Muscle layer of colon (tissue), 2 donors: ENCODE data around the gene DNAI7.

Experiments
- H3K27ac ChIP-seq: one replicate; pipeline ENCODE4 v1.7.0; 2013; ENCODE audit warnings: low read depth, mild to moderate bottlenecking, low read length, moderate library complexity
- H3K27me3 ChIP-seq, 2 donors: one replicate each; pipeline ENCODE4 v1.7.0; 2013; ENCODE audit warnings: low read length in 2 of 2, mild to moderate bottlenecking in 2 of 2; ENCODE audit not compliant: insufficient read depth in 2 of 2, control insufficient read depth in 1 of 2
- H3K36me3 ChIP-seq: one replicate; pipeline ENCODE4 v1.7.0; 2013; ENCODE audit warnings: mild to moderate bottlenecking, low read length; ENCODE audit not compliant: insufficient read depth
- H3K4me1 ChIP-seq: one replicate; pipeline ENCODE4 v1.7.0; 2013; ENCODE audit warnings: mild to moderate bottlenecking, low read length; ENCODE audit not compliant: insufficient read depth
- H3K4me3 ChIP-seq, 2 donors: one replicate each; pipeline ENCODE4 v1.7.0; 2013; ENCODE audit warnings: low read length in 2 of 2, low read depth in 1 of 2, mild to moderate bottlenecking in 1 of 2, moderate library complexity in 1 of 2
- H3K9ac ChIP-seq: one replicate; pipeline ENCODE4 v1.7.0; 2013; ENCODE audit warnings: low read length
- H3K9me3 ChIP-seq: one replicate; pipeline ENCODE4 v1.7.0; 2013; ENCODE audit warnings: mild to moderate bottlenecking, low read length
- donor health status: abdominal sarcoma.
- donor health status: Adenocarcinoma of cecum.

The DNAI7 gene

GRCh38 chr12:25089738-25090137, 105.2 kb downstream of the DNAI7 start:
- no peaks in the 10 kb centered on the region for H3K27me3 ChIP-seq

GRCh38 chr12:25087596-25087995, 107.4 kb downstream of the DNAI7 start:
- no peak overlapping the region for H3K27ac ChIP-seq
- H3K27me3 ChIP-seq, result no peaks in the 10 kb centered on the region
- H3K4me3 ChIP-seq, result no peak overlapping the region
- H3K9me3 ChIP-seq, result no peaks in the 10 kb centered on the region
- no peaks in the 10 kb centered on the region for H3K36me3 ChIP-seq
- no peaks in the 10 kb centered on the region for H3K4me1 ChIP-seq
- H3K9ac ChIP-seq, result no peak overlapping the region

More at GRCh38 chr12:25089738-25090137, 105.2 kb downstream of the DNAI7 start:
- Histone ChIP-seq H3K4me1 (no peaks in the 10 kb centered on the region), H3K4me3 (no peak overlapping the region), H3K27ac (no peak overlapping the region), H3K9ac (no peak overlapping the region), H3K36me3 (no peaks in the 10 kb centered on the region), H3K9me3 (no peaks in the 10 kb centered on the region)

- Histone ChIP-seq H3K9me3 (no peaks in the 10 kb centered on the region), H3K4me3 (no peak overlapping the region), H3K9ac (no peak overlapping the region), H3K4me1 (no peaks in the 10 kb centered on the region), H3K27ac (no peak overlapping the region), H3K27me3 (no peaks in the 10 kb centered on the region), H3K36me3 (no peaks in the 10 kb centered on the region)
Measured at GRCh38 chr12:25084816-25085215, 110.1 kb downstream of the DNAI7 start.

- H3K9me3 ChIP-seq, result no peaks in the 10 kb centered on the region
- no peak overlapping the region for H3K27ac ChIP-seq
- H3K27me3 ChIP-seq, result no peaks in the 10 kb centered on the region
- no peak overlapping the region for H3K4me3 ChIP-seq
- H3K4me1 ChIP-seq, result no peaks in the 10 kb centered on the region
- H3K36me3 ChIP-seq, result no peaks in the 10 kb centered on the region
- H3K9ac ChIP-seq, result no peak overlapping the region
Measured at GRCh38 chr12:25083211-25083610, 111.7 kb downstream of the DNAI7 start.

GRCh38 chr12:25082628-25083027, 112.3 kb downstream of the DNAI7 start:
- Histone ChIP-seq H3K36me3 (no peaks in the 10 kb centered on the region), H3K9me3 (no peaks in the 10 kb centered on the region), H3K27ac (no peak overlapping the region)

GRCh38 chr12:25079393-25079792, 115.6 kb downstream of the DNAI7 start:
- Histone ChIP-seq H3K27me3 (no peaks in the 10 kb centered on the region), H3K4me1 (no peaks in the 10 kb centered on the region), H3K4me3 (no peak overlapping the region), H3K27ac (no peak overlapping the region), H3K9ac (no peak overlapping the region), H3K9me3 (no peaks in the 10 kb centered on the region), H3K36me3 (no peaks in the 10 kb centered on the region)

More at GRCh38 chr12:25082628-25083027, 112.3 kb downstream of the DNAI7 start:
- no peak overlapping the region for H3K4me3 ChIP-seq
- no peak overlapping the region for H3K9ac ChIP-seq
- no peaks in the 10 kb centered on the region for H3K4me1 ChIP-seq
- H3K27me3 ChIP-seq, result no peaks in the 10 kb centered on the region

- Histone ChIP-seq H3K9ac (no peak overlapping the region), H3K4me1 (no peaks in the 10 kb centered on the region), H3K27ac (no peak overlapping the region), H3K36me3 (no peaks in the 10 kb centered on the region), H3K27me3 (no peaks in the 10 kb centered on the region), H3K4me3 (no peak overlapping the region), H3K9me3 (no peaks in the 10 kb centered on the region)
Measured at GRCh38 chr12:25074954-25075353, 120.0 kb downstream of the DNAI7 start.

GRCh38 chr12:25074113-25074512, 120.8 kb downstream of the DNAI7 start:
- H3K27ac ChIP-seq, result no peak overlapping the region

GRCh38 chr12:25072906-25073650, 121.9 kb downstream of the DNAI7 start:
- Histone ChIP-seq H3K27ac (no peak overlapping the region), H3K36me3 (no peaks in the 10 kb centered on the region), H3K4me1 (no peaks in the 10 kb centered on the region), H3K4me3 (no peak overlapping the region), H3K27me3 (no peaks in the 10 kb centered on the region), H3K9me3 (no peaks in the 10 kb centered on the region), H3K9ac (no peak overlapping the region)

More at GRCh38 chr12:25074113-25074512, 120.8 kb downstream of the DNAI7 start:
- no peaks in the 10 kb centered on the region for H3K9me3 ChIP-seq
- H3K4me3 ChIP-seq, result no peak overlapping the region
- H3K36me3 ChIP-seq, result no peaks in the 10 kb centered on the region
- H3K4me1 ChIP-seq, result no peaks in the 10 kb centered on the region
- H3K27me3 ChIP-seq, result no peaks in the 10 kb centered on the region
- no peak overlapping the region for H3K9ac ChIP-seq

GRCh38 chr12:25071366-25071765, 123.6 kb downstream of the DNAI7 start:
- no peaks in the 10 kb centered on the region for H3K27me3 ChIP-seq
- H3K9ac ChIP-seq, result no peak overlapping the region
- H3K36me3 ChIP-seq, result no peaks in the 10 kb centered on the region
- H3K4me1 ChIP-seq, result no peaks in the 10 kb centered on the region
- no peaks in the 10 kb centered on the region for H3K9me3 ChIP-seq
- no peak overlapping the region for H3K27ac ChIP-seq
- H3K4me3 ChIP-seq, result no peak overlapping the region

- no peaks in the 10 kb centered on the region for H3K27me3 ChIP-seq
- no peaks in the 10 kb centered on the region for H3K9me3 ChIP-seq
- H3K9ac ChIP-seq, result no peak overlapping the region
- H3K27ac ChIP-seq, result no peak overlapping the region
- H3K36me3 ChIP-seq, result no peaks in the 10 kb centered on the region
- no peaks in the 10 kb centered on the region for H3K4me1 ChIP-seq
- no peak overlapping the region for H3K4me3 ChIP-seq
Measured at GRCh38 chr12:25069224-25069623, 125.7 kb downstream of the DNAI7 start.

- Histone ChIP-seq H3K27ac (no peak overlapping the region), H3K27me3 (no peaks in the 10 kb centered on the region), H3K4me3 (no peak overlapping the region), H3K36me3 (no peaks in the 10 kb centered on the region), H3K9me3 (no peaks in the 10 kb centered on the region), H3K9ac (no peak overlapping the region), H3K4me1 (no peaks in the 10 kb centered on the region)
Measured at GRCh38 chr12:25065035-25065434, 129.9 kb downstream of the DNAI7 start.
